ENCODE measurements around the gene COPA. TPM values are rescaled to one million over a fixed set of nuclear protein-coding genes. Genes with fewer than 3 reads are reported as not detected.
A peak's percentile ranks its signal among the peaks of the same experiment; 100 is the strongest.

COPA gene
- total and polyA plus RNA-seq, 5 experiments from 2014 or later: 101 to 124 (median 120) TPM

GRCh38 chr1:160257411-160258015 lies 85.5 kb downstream of the COPA start:
- H3K27me3 Mint-ChIP-seq: no peaks in the 10 kb centered on the region
- no peaks in the 10 kb centered on the region for H3K9me3 Mint-ChIP-seq
- peaks cover 0 to 42% (median 4%) of the 10 kb centered on the region in 3 donors for H3K36me3 Mint-ChIP-seq
- DNase-seq (no peak), ATAC-seq (no peak)
- POLR2A ChIA-PET: no interaction called here
- H3K4me1 Mint-ChIP-seq: peaks cover 19 to 55% (median 49%) of the 10 kb centered on the region in 4 donors
- peak overlapping the region in 1 of 10 donors; percentile 38 for H3K4me3 Mint-ChIP-seq
- H3K27ac Mint-ChIP-seq: peak overlapping the region in 7 of 10 donors; percentile 14 to 90 (median 68)

GRCh38 chr1:160256396-160257046 lies 86.5 kb downstream of the COPA start:
- H3K4me1 Mint-ChIP-seq: peaks cover 21 to 57% (median 52%) of the 10 kb centered on the region in 4 donors
- H3K27me3 Mint-ChIP-seq: no peaks in the 10 kb centered on the region
- peaks cover 0 to 49% (median 5%) of the 10 kb centered on the region in 3 donors for H3K36me3 Mint-ChIP-seq
- peak overlapping the region in 5 of 10 donors; percentile 18 to 41 (median 27) for H3K27ac Mint-ChIP-seq
- H3K9me3 Mint-ChIP-seq: no peaks in the 10 kb centered on the region
- H3K4me3 Mint-ChIP-seq: no peak overlapping the region
- ATAC-seq: no peak
- DNase-seq: no peak
- POLR2A ChIA-PET: no interaction called here

GRCh38 chr1:160255781-160256300 lies 87.2 kb downstream of the COPA start:
- H3K4me1 Mint-ChIP-seq: peaks cover 21 to 51% (median 49%) of the 10 kb centered on the region in 4 donors
- DNase-seq (no peak), ATAC-seq (no peak)
- peak overlapping the region in 1 of 10 donors; percentile 27 for H3K27ac Mint-ChIP-seq
- POLR2A ChIA-PET: no interaction called here
- no peaks in the 10 kb centered on the region for H3K27me3 Mint-ChIP-seq
- no peaks in the 10 kb centered on the region for H3K9me3 Mint-ChIP-seq
- peaks cover 0 to 51% (median 5%) of the 10 kb centered on the region in 3 donors for H3K36me3 Mint-ChIP-seq
- no peak overlapping the region for H3K4me3 Mint-ChIP-seq

GRCh38 chr1:160251687-160252526 lies 91.1 kb downstream of the COPA start:
- ATAC-seq (peak; percentile 98 to 99), DNase-seq (peak; percentile 28 to 77 (median 57))

GRCh38 chr1:160251011-160251410 lies 92.0 kb downstream of the COPA start:
- no peak for ATAC-seq
- H3K4me1 Mint-ChIP-seq: peaks cover 10 to 28% (median 18%) of the 10 kb centered on the region in 4 donors
- POLR2A ChIA-PET: interaction anchor here (2.0 to 2.2 kb wide), 2 partner anchors 150 to 152 kb away, joined by 7 to 9 read pairs; partner anchors contain the start of gene IGSF8

More at GRCh38 chr1:160251687-160252526, 91.1 kb downstream of the COPA start:
- no peak overlapping the region for H3K4me3 Mint-ChIP-seq
- no peaks in the 10 kb centered on the region for H3K9me3 Mint-ChIP-seq
- H3K4me1 Mint-ChIP-seq: peaks cover 14 to 29% (median 19%) of the 10 kb centered on the region in 4 donors
- H3K36me3 Mint-ChIP-seq: peaks cover 0 to 42% (median 3%) of the 10 kb centered on the region in 3 donors
- H3K27ac Mint-ChIP-seq: peak overlapping the region; percentile 48 to 90 (median 78)
- no peaks in the 10 kb centered on the region for H3K27me3 Mint-ChIP-seq
- POLR2A ChIA-PET: interaction anchor here (0.5 to 2.6 kb wide), 5 partner anchors 10 to 153 kb away, joined by 4 to 22 read pairs (median 7); partner anchors contain the start of genes DCAF8, IGSF8 and PEX19

GRCh38 chr1:160247053-160247452 lies 96.0 kb downstream of the COPA start:
- Mint-ChIP-seq H3K27me3 (no peaks in the 10 kb centered on the region), H3K9me3 (no peaks in the 10 kb centered on the region), H3K27ac (peak overlapping the region in 1 of 10 donors; percentile 15), H3K4me1 (peaks cover 17 to 42% (median 26%) of the 10 kb centered on the region in 4 donors), H3K36me3 (peaks cover 0 to 47% (median 5%) of the 10 kb centered on the region in 3 donors), H3K4me3 (no peak overlapping the region)
- ATAC-seq: no peak
- POLR2A ChIA-PET: no interaction called here
- DNase-seq: no peak

More at GRCh38 chr1:160251011-160251410, 92.0 kb downstream of the COPA start:
- Mint-ChIP-seq H3K27me3 (no peaks in the 10 kb centered on the region), H3K9me3 (no peaks in the 10 kb centered on the region), H3K36me3 (peaks cover 0 to 42% (median 3%) of the 10 kb centered on the region in 3 donors), H3K4me3 (no peak overlapping the region), H3K27ac (peak overlapping the region in 7 of 10 donors; percentile 21 to 90 (median 49))
- no peak for DNase-seq

- POLR2A ChIA-PET: interaction anchor here (0.6 kb wide), 1 partner anchor 9 kb away, joined by 3 read pairs; no protein-coding TSS in a partner anchor
- Mint-ChIP-seq H3K9me3 (no peaks in the 10 kb centered on the region), H3K4me3 (no peak overlapping the region), H3K27me3 (no peaks in the 10 kb centered on the region), H3K4me1 (peaks cover 13 to 30% (median 20%) of the 10 kb centered on the region in 4 donors), H3K36me3 (peaks cover 0 to 52% (median 7%) of the 10 kb centered on the region in 3 donors), H3K27ac (peak overlapping the region in 2 of 10 donors; percentile 10 to 21)
- DNase-seq: no peak
- no peak for ATAC-seq
Measured at GRCh38 chr1:160245434-160245833, 97.6 kb downstream of the COPA start.

- H3K4me1 Mint-ChIP-seq: peaks cover 13 to 30% (median 18%) of the 10 kb centered on the region in 4 donors
- H3K27ac Mint-ChIP-seq: peak overlapping the region in 1 of 10 donors; percentile 10
- DNase-seq: no peak
- peaks cover 0 to 60% (median 12%) of the 10 kb centered on the region in 3 donors for H3K36me3 Mint-ChIP-seq
- no peak overlapping the region for H3K4me3 Mint-ChIP-seq
- POLR2A ChIA-PET: interaction anchor here (1.1 kb wide), 1 partner anchor 18 kb away, joined by 3 read pairs; the partner anchor contains the start of gene DCAF8
- H3K27me3 Mint-ChIP-seq: no peaks in the 10 kb centered on the region
- no peak for ATAC-seq
- H3K9me3 Mint-ChIP-seq: no peaks in the 10 kb centered on the region
Measured at GRCh38 chr1:160244209-160244608, 98.8 kb downstream of the COPA start.

GRCh38 chr1:160243767-160244166 lies 99.3 kb downstream of the COPA start:
- Mint-ChIP-seq H3K36me3 (peaks cover 0 to 65% (median 14%) of the 10 kb centered on the region in 3 donors), H3K9me3 (no peaks in the 10 kb centered on the region), H3K4me1 (peaks cover 13 to 30% (median 18%) of the 10 kb centered on the region in 4 donors), H3K27ac (peak overlapping the region in 3 of 10 donors; percentile 7 to 57 (median 16)), H3K4me3 (no peak overlapping the region), H3K27me3 (no peaks in the 10 kb centered on the region)
- ATAC-seq (no peak), DNase-seq (no peak)
- POLR2A ChIA-PET: interaction anchor here (1.1 kb wide), 1 partner anchor 18 kb away, joined by 3 read pairs; the partner anchor contains the start of gene DCAF8

GRCh38 chr1:160239582-160240299 lies 103.3 kb downstream of the COPA start:
- Mint-ChIP-seq H3K4me3 (no peak overlapping the region), H3K27me3 (no peaks in the 10 kb centered on the region), H3K27ac (peak overlapping the region in 2 of 10 donors; percentile 31 to 43), H3K9me3 (no peaks in the 10 kb centered on the region), H3K4me1 (peaks cover 5 to 22% (median 13%) of the 10 kb centered on the region in 4 donors), H3K36me3 (peaks cover 6 to 93% (median 19%) of the 10 kb centered on the region in 3 donors)
- ATAC-seq (no peak), DNase-seq (no peak)
- POLR2A ChIA-PET: interaction anchor here (0.6 to 0.8 kb wide), 2 partner anchors 15 to 23 kb away, joined by 3 to 4 read pairs; partner anchors contain the start of gene DCAF8

Measured in naive thymus-derived CD8-positive, alpha-beta T cell (primary cell).